PC-9 (cell line): ENCODE measurements around the gene ZNF780A. TPM values are rescaled to one million over a fixed set of nuclear protein-coding genes. Genes with fewer than 3 reads are reported as not detected.

Source experiments
- BruUV-seq: library from RNA; stranded (reverse); fragments of 400-500 nt; replicated peaks from 2 replicates; lab custom pipeline; 2021; lab: Mats Ljungman, UMichigan
- CTCF ChIA-PET: fragments of 300-600 bp; sonication (Branson Sonifier 250); formaldehyde crosslinking; loops from one replicate; lab custom pipeline; 2022; ENCODE audit warnings: antibody characterized with exemption; lab: Charles Lee
- POLR2A ChIA-PET: fragments of 300-600 bp; sonication (Branson Sonifier 250); formaldehyde crosslinking; loops from one replicate; lab custom pipeline; 2022; ENCODE audit warnings: antibody characterized with exemption; ENCODE audit not compliant: unreplicated experiment; lab: Charles Lee
- DNase-seq, 2 experiments: peaks; one replicate each; pipeline versions ENCODE4 v3.0.0 to v3.0.0-alpha.2; 2015 to 2022; ENCODE audit warnings: mixed read lengths in 1 of 2
- H2AFZ ChIP-seq: fragments of 200-600 bp; sonication (generic); 2 replicates; pipeline ENCODE4 v1.8.1; 2017; ENCODE audit warnings: antibody characterized with exemption
- H3F3A ChIP-seq: fragments of 200-600 bp; sonication (generic); 2 replicates; pipeline ENCODE4 v1.8.1; 2017; ENCODE audit warnings: antibody characterized with exemption, mild to moderate bottlenecking, low read depth; ENCODE audit not compliant: insufficient read depth
- H3K27ac ChIP-seq: fragments of 200-600 bp; sonication (generic); 2 replicates; pipeline ENCODE4 v1.6.1; 2016; ENCODE audit warnings: mixed run types
- H3K27me3 ChIP-seq: fragments of 200-600 bp; sonication (generic); 2 replicates; pipeline ENCODE4 v1.6.1; 2016; ENCODE audit warnings: low read depth, mixed run types; ENCODE audit not compliant: insufficient read depth
- H3K36me3 ChIP-seq: fragments of 200-600 bp; sonication (generic); 2 replicates; pipeline ENCODE4 v1.6.1; 2016; ENCODE audit warnings: low read depth, mixed run types
- H3K4me1 ChIP-seq: fragments of 200-600 bp; sonication (generic); replicated peaks from 2 replicates; pipeline ENCODE4 v1.6.1; 2016; ENCODE audit warnings: mixed run types; ENCODE audit not compliant: insufficient read depth
- H3K4me2 ChIP-seq: fragments of 200-600 bp; sonication (generic); 2 replicates; pipeline ENCODE4 v1.6.1; 2017; ENCODE audit warnings: mixed run types
- H3K4me3 ChIP-seq: fragments of 200-600 bp; sonication (generic); 2 replicates; pipeline ENCODE4 v1.6.1; 2016; ENCODE audit warnings: mixed run types
- H3K79me2 ChIP-seq: fragments of 200-600 bp; sonication (generic); 2 replicates; pipeline ENCODE4 v1.6.1; 2017; ENCODE audit warnings: low read depth, mixed run types
- H3K9me2 ChIP-seq: fragments of 200-600 bp; sonication (generic); 2 replicates; pipeline ENCODE4 v1.8.1; 2017; ENCODE audit warnings: mild to moderate bottlenecking; ENCODE audit not compliant: insufficient read depth
- H3K9me3 ChIP-seq: fragments of 200-600 bp; sonication (generic); 2 replicates; pipeline ENCODE4 v1.8.1; 2016; ENCODE audit warnings: low read depth; ENCODE audit not compliant: insufficient read depth
- H4K20me1 ChIP-seq: fragments of 200-600 bp; sonication (generic); 2 replicates; pipeline ENCODE4 v1.8.1; 2017; ENCODE audit not compliant: insufficient read depth
- EZH2 ChIP-seq: fragments of 200-600 bp; sonication (generic); IDR thresholded peaks from 2 replicates; pipeline ENCODE4 v1.8.0; 2017; ENCODE audit warnings: antibody characterized with exemption, low read depth
- intact Hi-C: fragments of 100-400 bp; cut with micrococcal nuclease; formaldehyde crosslinking; loops from one replicate; pipeline ENCODE4 v1.10.0; 2022; ENCODE audit not compliant: unreplicated experiment
- total RNA-seq: library from RNA; stranded (reverse); gene quantifications from 2 replicates; pipeline ENCODE4 v1.2.3, GENCODE V29; 2021
- TF ChIP-seq, protein P1 (sequence below): fragments of 200-600 bp; sonication (generic); conservative IDR thresholded peaks from 2 replicates; pipeline ENCODE4 v1.6.1; 2017; ENCODE audit warnings: mixed run types, antibody characterized with exemption, mild to moderate bottlenecking, moderate library complexity

The ZNF780A gene
- total RNA-seq, 1 experiment from 2014 or later: 15.5 TPM

DNA sequence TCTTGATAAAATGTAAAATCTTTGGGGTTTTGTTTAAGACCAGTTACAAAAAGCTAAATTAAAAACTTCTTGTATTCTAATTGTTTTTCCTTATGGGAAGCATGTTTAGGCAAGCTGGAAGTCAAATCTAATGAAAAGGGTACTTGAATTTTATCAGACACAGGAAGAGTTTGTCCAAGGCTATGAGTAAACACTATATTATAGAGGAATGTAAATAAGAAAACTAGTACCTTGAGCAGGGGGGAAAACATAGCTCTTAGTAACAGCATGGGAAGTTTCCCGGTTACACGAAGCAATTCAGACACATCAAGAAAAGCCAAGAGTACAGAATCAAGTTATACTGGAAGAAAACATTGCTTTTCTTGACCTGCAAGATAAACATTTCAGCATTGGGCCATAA lies 19.8 kb upstream of the ZNF780A start:
- intact Hi-C loops: no loop called here
- Histone ChIP-seq H3K4me2 (no peak overlapping the region), H3K4me1 (no peaks in the 10 kb centered on the region), H3K4me3 (no peak overlapping the region), H3K79me2 (no peaks in the 10 kb centered on the region), H3K27ac (no peak overlapping the region), H3K9me3 (0 out of 2 replicates have a peak, but pooled peaks cover 13% of the 10 kb centered on the region), H3F3A (no peaks in the 10 kb centered on the region), H4K20me1 (no peaks in the 10 kb centered on the region), H3K9me2 (no peaks in the 10 kb centered on the region), H2AFZ (no peak overlapping the region), H3K36me3 (no peaks in the 10 kb centered on the region), H3K27me3 (no peaks in the 10 kb centered on the region)
- TF ChIP-seq EZH2: no peak
- DNase-seq: no peak
- ChIA-PET CTCF (no interaction called here), POLR2A (no interaction called here)
- BruUV-seq: no TSS peak

DNA sequence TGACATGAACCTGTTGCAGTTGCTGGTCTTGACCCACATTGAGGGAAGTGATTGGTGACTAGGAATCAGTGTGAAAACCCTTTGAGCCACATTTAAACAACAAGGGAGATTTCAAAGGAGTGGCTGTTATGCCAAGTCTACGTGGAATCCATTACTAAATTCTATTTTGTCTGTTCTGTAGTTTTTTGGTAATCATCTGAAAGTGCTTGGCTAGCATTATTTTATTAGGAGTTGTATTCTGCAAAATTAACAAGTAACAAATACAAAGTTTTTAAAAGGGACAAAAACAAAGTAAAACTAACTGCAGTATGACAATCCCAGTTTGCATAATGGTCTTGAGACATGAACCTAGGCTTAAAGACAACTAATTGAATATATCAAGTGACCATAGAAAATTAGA lies 14.0 kb upstream of the ZNF780A start:
- intact Hi-C loops: no loop called here
- no peak for TF ChIP-seq EZH2
- TF ChIP-seq, protein P1, sequence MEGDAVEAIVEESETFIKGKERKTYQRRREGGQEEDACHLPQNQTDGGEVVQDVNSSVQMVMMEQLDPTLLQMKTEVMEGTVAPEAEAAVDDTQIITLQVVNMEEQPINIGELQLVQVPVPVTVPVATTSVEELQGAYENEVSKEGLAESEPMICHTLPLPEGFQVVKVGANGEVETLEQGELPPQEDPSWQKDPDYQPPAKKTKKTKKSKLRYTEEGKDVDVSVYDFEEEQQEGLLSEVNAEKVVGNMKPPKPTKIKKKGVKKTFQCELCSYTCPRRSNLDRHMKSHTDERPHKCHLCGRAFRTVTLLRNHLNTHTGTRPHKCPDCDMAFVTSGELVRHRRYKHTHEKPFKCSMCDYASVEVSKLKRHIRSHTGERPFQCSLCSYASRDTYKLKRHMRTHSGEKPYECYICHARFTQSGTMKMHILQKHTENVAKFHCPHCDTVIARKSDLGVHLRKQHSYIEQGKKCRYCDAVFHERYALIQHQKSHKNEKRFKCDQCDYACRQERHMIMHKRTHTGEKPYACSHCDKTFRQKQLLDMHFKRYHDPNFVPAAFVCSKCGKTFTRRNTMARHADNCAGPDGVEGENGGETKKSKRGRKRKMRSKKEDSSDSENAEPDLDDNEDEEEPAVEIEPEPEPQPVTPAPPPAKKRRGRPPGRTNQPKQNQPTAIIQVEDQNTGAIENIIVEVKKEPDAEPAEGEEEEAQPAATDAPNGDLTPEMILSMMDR: no peak
- POLR2A ChIA-PET: no interaction called here
- H3K36me3 ChIP-seq: no peaks in the 10 kb centered on the region
- no peaks in the 10 kb centered on the region for H3K4me1 ChIP-seq
- no peaks in the 10 kb centered on the region for H3K79me2 ChIP-seq
- no peaks in the 10 kb centered on the region for H3K9me2 ChIP-seq
- no peak overlapping the region for H3K4me2 ChIP-seq
- H3K27me3 ChIP-seq: 0 out of 2 replicates have a peak, but pooled peaks cover 5% of the 10 kb centered on the region
- CTCF ChIA-PET: no interaction called here
- no peak overlapping the region for H3K4me3 ChIP-seq
- no peaks in the 10 kb centered on the region for H3K9me3 ChIP-seq
- H3F3A ChIP-seq: no peaks in the 10 kb centered on the region
- H4K20me1 ChIP-seq: no peaks in the 10 kb centered on the region
- no peak for DNase-seq
- no peak overlapping the region for H2AFZ ChIP-seq
- H3K27ac ChIP-seq: no peak overlapping the region
- no TSS peak for BruUV-seq

DNA sequence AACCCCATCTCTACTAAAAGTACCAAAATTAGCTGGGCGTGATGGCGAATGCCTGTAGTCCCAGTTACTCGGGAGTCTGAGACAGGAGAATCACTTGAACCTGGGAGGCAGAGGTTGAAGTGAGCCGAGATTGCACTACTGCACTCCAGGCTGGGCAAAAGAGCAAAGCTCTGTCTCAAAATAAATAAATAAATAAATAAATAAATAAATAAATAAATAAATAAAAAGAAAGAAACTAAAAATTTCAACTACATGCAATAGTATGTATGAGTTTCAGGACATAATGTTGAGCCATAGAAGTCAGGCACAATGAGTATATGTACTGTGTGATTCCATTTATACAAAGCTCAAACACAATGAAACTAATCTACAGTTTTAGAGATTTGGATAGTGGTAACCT lies 12.9 kb upstream of the ZNF780A start:
- Histone ChIP-seq H3K4me3 (no peak overlapping the region), H3K9me2 (no peaks in the 10 kb centered on the region), H3K36me3 (no peaks in the 10 kb centered on the region), H2AFZ (no peak overlapping the region), H3K27ac (no peak overlapping the region), H3F3A (no peaks in the 10 kb centered on the region), H3K79me2 (no peaks in the 10 kb centered on the region), H3K9me3 (no peaks in the 10 kb centered on the region), H3K4me1 (no peaks in the 10 kb centered on the region), H4K20me1 (no peaks in the 10 kb centered on the region), H3K4me2 (no peak overlapping the region), H3K27me3 (peaks cover 11% of the 10 kb centered on the region; the same call in 1 of the 2 replicates)
- no peak for DNase-seq
- TF ChIP-seq, protein P1: no peak
- TF ChIP-seq EZH2: no peak
- intact Hi-C loops: no loop called here
- ChIA-PET POLR2A (no interaction called here), CTCF (no interaction called here)
- BruUV-seq: no TSS peak

DNA sequence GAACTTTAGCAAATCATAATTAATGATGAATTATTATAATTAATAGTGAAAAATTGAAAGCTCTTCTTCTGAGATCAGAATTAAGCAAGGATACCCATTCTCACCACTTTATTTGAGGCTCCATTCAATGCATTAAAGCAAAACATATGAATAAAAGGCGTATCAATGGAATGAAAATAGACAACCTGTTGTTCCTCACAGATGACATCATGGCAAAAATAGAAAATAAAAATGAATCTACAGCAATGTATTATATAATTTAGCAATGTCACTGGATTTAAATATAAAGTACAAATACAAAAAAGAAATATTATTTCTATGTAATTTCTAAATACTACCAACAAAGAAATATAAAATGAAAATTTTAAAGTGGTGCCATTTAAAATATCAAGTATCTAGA lies 11.1 kb upstream of the ZNF780A start:
- no peaks in the 10 kb centered on the region for H3K36me3 ChIP-seq
- BruUV-seq: no TSS peak
- H3K9me2 ChIP-seq: no peaks in the 10 kb centered on the region
- intact Hi-C loops: no loop called here
- H3K9me3 ChIP-seq: no peaks in the 10 kb centered on the region
- no peaks in the 10 kb centered on the region for H3F3A ChIP-seq
- H3K27ac ChIP-seq: no peak overlapping the region
- POLR2A ChIA-PET: no interaction called here
- H3K4me1 ChIP-seq: no peaks in the 10 kb centered on the region
- no peaks in the 10 kb centered on the region for H3K79me2 ChIP-seq
- peaks cover 11% of the 10 kb centered on the region; the same call in 1 of the 2 replicates for H3K27me3 ChIP-seq
- H4K20me1 ChIP-seq: no peaks in the 10 kb centered on the region
- H3K4me3 ChIP-seq: no peak overlapping the region
- no peak overlapping the region for H3K4me2 ChIP-seq
- no peak for DNase-seq
- CTCF ChIA-PET: interaction anchor here (0.5 kb wide), 1 partner anchor 533 kb away, joined by 12 read pairs; no protein-coding TSS in a partner anchor
- H2AFZ ChIP-seq: no peak overlapping the region
- no peak for TF ChIP-seq EZH2
- TF ChIP-seq, protein P1: no peak
